ENCODE data around the gene HCN2.
"Not testable (repeated sequence)": the region's sequence is repeated elsewhere in the genome, so short reads cannot be mapped to it uniquely, and the experiment has no call there.

HCN2 gene

GRCh38 chr19:605061-605971, 15.6 kb downstream of the HCN2 start:
- H3K14ac ChIP-seq (ENCODE audit: low read length); H3K4me1 ChIP-seq (ENCODE audit: control insufficient read depth in 2 of 2, insufficient read depth in 1 of 2, low read depth in 1 of 2, low read length in 2 of 2); H2BK120ac ChIP-seq (ENCODE audit: low read depth, low read length); H3K27ac ChIP-seq (replicated peaks; ENCODE audit: low read length); H4K8ac ChIP-seq (ENCODE audit: low read depth, low read length); DNase-seq (ENCODE audit: low spot score); H3K9me3 ChIP-seq (replicated peaks in 1 of 2; ENCODE audit: control insufficient read depth in 2 of 2, insufficient read depth in 1 of 2, low read depth in 1 of 2, low read length in 2 of 2); H3K23ac ChIP-seq (ENCODE audit: low read depth, low read length, poor library complexity); H3K27me3 ChIP-seq (ENCODE audit: control insufficient read depth in 3 of 3, insufficient read depth in 3 of 3, low read depth in 1 of 3, low read length in 3 of 3); H3K79me1 ChIP-seq (ENCODE audit: low read depth, low read length); H2AK5ac ChIP-seq (ENCODE audit: low read depth, low read length); H3K36me3 ChIP-seq (replicated peaks in 1 of 2; ENCODE audit: control insufficient read depth in 2 of 2, insufficient read depth in 2 of 2, low read length in 2 of 2); H4K91ac ChIP-seq (ENCODE audit: low read depth, low read length, poor library complexity); H2BK5ac ChIP-seq (ENCODE audit: low read length); H2AFZ ChIP-seq (ENCODE audit: low read length); H2BK15ac ChIP-seq (ENCODE audit: low read length): not testable (repeated sequence)
- Histone ChIP-seq H2BK12ac (ENCODE audit: low read length) (peak overlapping the region; percentile 73), H3K18ac (ENCODE audit: low read length) (peak overlapping the region; percentile 85), H3K4ac (ENCODE audit: low read length) (peak overlapping the region; percentile 84), H3K9ac (ENCODE audit: low read depth, low read length, poor library complexity) (peak overlapping the region; percentile 70), H3K4me2 (ENCODE audit: insufficient read depth, low read length, poor library complexity, severe bottlenecking) (peak overlapping the region; percentile 40), H3K4me3 (ENCODE audit: low read length in 2 of 2) (peak overlapping the region in 1 of 2 donors; percentile 51)
- WGBS, 2 donors (ENCODE audit: extremely low coverage in 2 of 2, insufficient read length in 2 of 2, insufficient replicate concordance in 1 of 2): no CpG with 5 or more reads among the region's 34 CpGs

- H4K91ac ChIP-seq (ENCODE audit: low read depth, low read length, poor library complexity): no peak overlapping the region
- WGBS, 2 donors (ENCODE audit: extremely low coverage in 2 of 2, insufficient read length in 2 of 2, insufficient replicate concordance in 1 of 2): no CpG with 5 or more reads among the region's 30 CpGs
These were observed 17.8 kb downstream of the HCN2 start for GRCh38 chr19:607301-608154.

GRCh38 chr19:608155-609003, 18.7 kb downstream of the HCN2 start:
- H3K27ac ChIP-seq (replicated peaks; ENCODE audit: low read length): no peak overlapping the region
- H3K4me2 ChIP-seq (ENCODE audit: insufficient read depth, low read length, poor library complexity, severe bottlenecking): no peak overlapping the region
- no peak for DNase-seq (ENCODE audit: low spot score)
- no peaks in the 10 kb centered on the region for H3K27me3 ChIP-seq (ENCODE audit: control insufficient read depth in 3 of 3, insufficient read depth in 3 of 3, low read depth in 1 of 3, low read length in 3 of 3)
- H3K9ac ChIP-seq (ENCODE audit: low read depth, low read length, poor library complexity): peak overlapping the region; percentile 21
- H3K4me3 ChIP-seq (ENCODE audit: low read length in 2 of 2): peak overlapping the region in 1 of 2 donors; percentile 70
- no peak overlapping the region for H3K14ac ChIP-seq (ENCODE audit: low read length)
- no peak overlapping the region for H2AFZ ChIP-seq (ENCODE audit: low read length)
- peaks cover 2 to 5% of the 10 kb centered on the region in 2 donors for H3K4me1 ChIP-seq (ENCODE audit: control insufficient read depth in 2 of 2, insufficient read depth in 1 of 2, low read depth in 1 of 2, low read length in 2 of 2)
- no peak overlapping the region for H4K91ac ChIP-seq (ENCODE audit: low read depth, low read length, poor library complexity)
- H4K8ac ChIP-seq (ENCODE audit: low read depth, low read length): no peak overlapping the region
- H2BK12ac ChIP-seq (ENCODE audit: low read length): peak overlapping the region; percentile 41
- H3K9me3 ChIP-seq (replicated peaks in 1 of 2; ENCODE audit: control insufficient read depth in 2 of 2, insufficient read depth in 1 of 2, low read depth in 1 of 2, low read length in 2 of 2): no peaks in the 10 kb centered on the region
- peak overlapping the region; percentile 90 for H3K18ac ChIP-seq (ENCODE audit: low read length)
- H2BK120ac ChIP-seq (ENCODE audit: low read depth, low read length): no peak overlapping the region
- H2BK5ac ChIP-seq (ENCODE audit: low read length): peak overlapping the region; percentile 39
- H3K79me1 ChIP-seq (ENCODE audit: low read depth, low read length): no peaks in the 10 kb centered on the region
- no peak overlapping the region for H2BK15ac ChIP-seq (ENCODE audit: low read length)
- peaks cover 2 to 3% of the 10 kb centered on the region in 2 donors for H3K36me3 ChIP-seq (replicated peaks in 1 of 2; ENCODE audit: control insufficient read depth in 2 of 2, insufficient read depth in 2 of 2, low read length in 2 of 2)
- no CpG with 5 or more reads among the region's 30 CpGs for WGBS, 2 donors (ENCODE audit: extremely low coverage in 2 of 2, insufficient read length in 2 of 2, insufficient replicate concordance in 1 of 2)
- no peak overlapping the region for H3K23ac ChIP-seq (ENCODE audit: low read depth, low read length, poor library complexity)
- H2AK5ac ChIP-seq (ENCODE audit: low read depth, low read length): peak overlapping the region; percentile 63
- H3K4ac ChIP-seq (ENCODE audit: low read length): no peak overlapping the region

More at GRCh38 chr19:607301-608154, 17.8 kb downstream of the HCN2 start:
- Histone ChIP-seq H3K27ac (replicated peaks; ENCODE audit: low read length) (no peak overlapping the region), H3K9ac (ENCODE audit: low read depth, low read length, poor library complexity) (no peak overlapping the region), H3K4me2 (ENCODE audit: insufficient read depth, low read length, poor library complexity, severe bottlenecking) (no peak overlapping the region), H2BK12ac (ENCODE audit: low read length) (peak overlapping the region; percentile 41), H3K36me3 (replicated peaks in 1 of 2; ENCODE audit: control insufficient read depth in 2 of 2, insufficient read depth in 2 of 2, low read length in 2 of 2) (peaks cover 2 to 3% of the 10 kb centered on the region in 2 donors), H3K23ac (ENCODE audit: low read depth, low read length, poor library complexity) (no peak overlapping the region), H3K9me3 (replicated peaks in 1 of 2; ENCODE audit: control insufficient read depth in 2 of 2, insufficient read depth in 1 of 2, low read depth in 1 of 2, low read length in 2 of 2) (no peaks in the 10 kb centered on the region), H3K27me3 (ENCODE audit: control insufficient read depth in 3 of 3, insufficient read depth in 3 of 3, low read depth in 1 of 3, low read length in 3 of 3) (no peaks in the 10 kb centered on the region), H3K14ac (ENCODE audit: low read length) (no peak overlapping the region), H3K4ac (ENCODE audit: low read length) (no peak overlapping the region), H3K4me3 (ENCODE audit: low read length in 2 of 2) (no peak overlapping the region), H2BK15ac (ENCODE audit: low read length) (no peak overlapping the region), H3K79me1 (ENCODE audit: low read depth, low read length) (no peaks in the 10 kb centered on the region), H2BK120ac (ENCODE audit: low read depth, low read length) (no peak overlapping the region), H2AK5ac (ENCODE audit: low read depth, low read length) (peak overlapping the region; percentile 75), H2BK5ac (ENCODE audit: low read length) (peak overlapping the region; percentile 39), H4K8ac (ENCODE audit: low read depth, low read length) (no peak overlapping the region), H3K18ac (ENCODE audit: low read length) (peak overlapping the region; percentile 38), H3K4me1 (ENCODE audit: control insufficient read depth in 2 of 2, insufficient read depth in 1 of 2, low read depth in 1 of 2, low read length in 2 of 2) (peaks cover 2 to 5% of the 10 kb centered on the region in 2 donors), H2AFZ (ENCODE audit: low read length) (no peak overlapping the region)
- DNase-seq (ENCODE audit: low spot score): no peak
